ENCODE measurements around the gene PTPRA. TPM values are rescaled to one million over a fixed set of nuclear protein-coding genes. Genes with fewer than 3 reads are reported as not detected.
A peak's percentile ranks its signal among the peaks of the same experiment; 100 is the strongest.

PTPRA gene
- total and polyA plus RNA-seq, 9 donors = 37.4 to 60.5 (median 45.7) TPM

GRCh38 chr20:2869381-2869780, 3.9 kb upstream of the PTPRA start:
- H3K36me3 ChIP-seq (ENCODE audit: control insufficient read depth, insufficient read depth, low read length) = peaks cover 27% of the 10 kb centered on the region
- peaks cover 26% of the 10 kb centered on the region for H3K27me3 ChIP-seq (ENCODE audit: control insufficient read depth, insufficient read depth, low read length)
- no peak for DNase-seq
- no peaks in the 10 kb centered on the region for H3K9me3 ChIP-seq (replicated peaks; ENCODE audit: control insufficient read depth, low read depth, low read length)
- H3K27ac ChIP-seq (ENCODE audit: low read length) = no peak overlapping the region
- no peak overlapping the region for H3K4me3 ChIP-seq (ENCODE audit: low read length)
- 85% methylated on average over 2 of the region's 3 CpGs for WGBS (ENCODE audit: insufficient coverage)
- peaks cover 30% of the 10 kb centered on the region for H3K4me1 ChIP-seq (ENCODE audit: control insufficient read depth, insufficient read depth, low read length)

- H3K27me3 ChIP-seq (ENCODE audit: control insufficient read depth, insufficient read depth, low read length) = peaks cover 26% of the 10 kb centered on the region
- peak overlapping the region; percentile 86 for H3K27ac ChIP-seq (ENCODE audit: low read length)
- peaks cover 15% of the 10 kb centered on the region for H3K36me3 ChIP-seq (ENCODE audit: control insufficient read depth, insufficient read depth, low read length)
- H3K4me1 ChIP-seq (ENCODE audit: control insufficient read depth, insufficient read depth, low read length) = peaks cover 36% of the 10 kb centered on the region
- WGBS (ENCODE audit: insufficient coverage) = no CpG with 5 or more reads among the region's 2 CpGs
- DNase-seq = peak; percentile 85
- no peaks in the 10 kb centered on the region for H3K9me3 ChIP-seq (replicated peaks; ENCODE audit: control insufficient read depth, low read depth, low read length)
- H3K4me3 ChIP-seq (ENCODE audit: low read length) = no peak overlapping the region
Measured at GRCh38 chr20:2871111-2871465, 2.2 kb upstream of the PTPRA start.

DNA sequence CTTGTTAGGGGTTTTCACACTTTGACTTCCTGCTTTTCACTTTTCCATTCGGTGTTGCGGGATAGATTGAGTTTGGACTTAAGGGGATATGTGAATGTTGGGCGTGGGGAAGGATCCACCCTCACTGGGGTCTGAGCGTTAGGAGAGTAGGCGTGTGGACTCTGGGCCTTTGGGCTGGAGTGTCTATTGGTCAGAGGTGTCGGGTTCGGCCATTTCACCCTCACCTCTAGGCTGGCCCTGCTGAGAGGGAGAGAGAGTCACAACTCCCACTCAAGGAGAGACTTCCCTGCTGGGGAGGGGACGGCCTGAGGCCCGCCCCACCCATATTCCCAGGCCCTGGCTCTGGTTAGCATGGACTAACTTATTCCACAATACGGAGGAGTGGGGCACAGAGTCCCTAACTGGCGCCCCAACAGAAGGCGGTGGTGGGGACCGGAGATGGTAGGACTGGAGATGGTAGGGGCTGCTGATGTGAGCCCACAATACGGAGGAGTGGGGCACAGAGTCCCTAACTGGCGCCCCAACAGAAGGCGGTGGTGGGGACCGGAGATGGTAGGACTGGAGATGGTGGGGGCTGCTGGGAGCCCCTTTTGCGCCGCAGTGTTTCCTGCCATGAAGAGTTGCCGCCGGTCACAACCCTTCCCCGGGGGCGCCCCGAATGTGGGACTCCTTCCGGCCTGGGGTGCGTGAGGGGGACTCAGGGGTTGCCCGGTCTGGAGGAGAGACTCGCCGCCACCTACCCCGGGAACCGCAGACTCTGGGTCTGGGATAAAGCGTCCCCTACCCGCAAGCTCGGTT, 1.4 kb upstream of the PTPRA start:
- DNase-seq = peak; percentile 44
- H3K27me3 ChIP-seq (ENCODE audit: control insufficient read depth, insufficient read depth, low read length) = peaks cover 26% of the 10 kb centered on the region
- H3K27ac ChIP-seq (ENCODE audit: low read length) = peak overlapping the region; percentile 64
- 8% methylated on average over 26 of the region's 34 CpGs for WGBS (ENCODE audit: insufficient coverage)
- peaks cover 36% of the 10 kb centered on the region for H3K4me1 ChIP-seq (ENCODE audit: control insufficient read depth, insufficient read depth, low read length)
- no peaks in the 10 kb centered on the region for H3K9me3 ChIP-seq (replicated peaks; ENCODE audit: control insufficient read depth, low read depth, low read length)
- peaks cover 8% of the 10 kb centered on the region for H3K36me3 ChIP-seq (ENCODE audit: control insufficient read depth, insufficient read depth, low read length)
- peak overlapping the region; percentile 69 for H3K4me3 ChIP-seq (ENCODE audit: low read length)

DNA sequence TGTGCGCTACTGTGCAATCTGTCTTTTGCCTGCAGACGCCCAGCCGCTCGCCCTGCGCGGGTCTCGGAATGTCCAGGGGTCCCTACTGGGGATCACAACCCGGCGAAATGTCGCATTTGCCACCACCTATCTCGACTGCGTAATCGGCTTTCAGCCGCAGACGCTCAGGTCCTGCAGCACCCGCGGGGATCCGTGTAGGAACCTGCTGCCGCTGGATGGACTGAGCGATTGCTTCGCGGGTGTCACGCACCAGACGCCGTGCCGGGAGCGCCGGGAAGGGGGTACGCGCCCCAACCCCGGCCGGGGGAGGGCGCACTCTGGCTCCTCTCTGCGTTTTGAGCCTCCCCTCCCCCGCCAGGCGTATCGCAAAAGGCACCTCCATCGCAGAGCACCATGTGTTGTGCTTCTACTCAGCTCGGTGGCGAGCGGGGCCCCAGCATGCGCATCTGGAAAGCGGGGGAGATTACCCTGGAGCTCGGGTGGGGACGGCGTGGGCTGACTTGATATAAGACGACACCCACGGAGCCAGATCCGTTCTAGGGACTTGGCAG, 747 bp upstream of the PTPRA start:
- Histone ChIP-seq H3K27me3 (ENCODE audit: control insufficient read depth, insufficient read depth, low read length) (peaks cover 26% of the 10 kb centered on the region), H3K4me3 (ENCODE audit: low read length) (peak overlapping the region; percentile 69), H3K36me3 (ENCODE audit: control insufficient read depth, insufficient read depth, low read length) (peaks cover 4% of the 10 kb centered on the region), H3K4me1 (ENCODE audit: control insufficient read depth, insufficient read depth, low read length) (peaks cover 36% of the 10 kb centered on the region), H3K27ac (ENCODE audit: low read length) (peak overlapping the region; percentile 67), H3K9me3 (replicated peaks; ENCODE audit: control insufficient read depth, low read depth, low read length) (no peaks in the 10 kb centered on the region)
- DNase-seq = peak; percentile 64
- WGBS (ENCODE audit: insufficient coverage) = under 1% methylated on average over 47 of the region's 49 CpGs

DNA sequence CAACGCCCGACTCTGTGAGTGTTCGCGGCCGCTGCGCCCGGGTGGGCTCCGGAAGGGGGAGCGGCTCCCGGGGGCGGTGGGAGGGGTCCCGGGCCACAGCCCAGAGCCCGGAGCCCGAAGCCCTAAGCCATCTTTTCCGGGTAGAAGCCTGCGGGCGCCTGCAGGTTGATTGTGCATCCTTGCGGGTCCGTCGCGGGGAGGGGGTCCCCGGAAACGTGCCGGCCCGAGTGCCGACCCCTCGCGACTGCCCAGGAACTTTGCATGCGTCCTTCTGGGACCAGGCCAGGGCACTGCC, 413 bp downstream of the PTPRA start:
- peaks cover 26% of the 10 kb centered on the region for H3K27me3 ChIP-seq (ENCODE audit: control insufficient read depth, insufficient read depth, low read length)
- under 1% methylated on average over 29 of the region's 29 CpGs for WGBS (ENCODE audit: insufficient coverage)
- peaks cover 36% of the 10 kb centered on the region for H3K4me1 ChIP-seq (ENCODE audit: control insufficient read depth, insufficient read depth, low read length)
- H3K4me3 ChIP-seq (ENCODE audit: low read length) = peak overlapping the region; percentile 93
- peak overlapping the region; percentile 40 for H3K27ac ChIP-seq (ENCODE audit: low read length)
- peaks cover 4% of the 10 kb centered on the region for H3K36me3 ChIP-seq (ENCODE audit: control insufficient read depth, insufficient read depth, low read length)
- no peaks in the 10 kb centered on the region for H3K9me3 ChIP-seq (replicated peaks; ENCODE audit: control insufficient read depth, low read depth, low read length)
- DNase-seq = peak; percentile 81

DNA sequence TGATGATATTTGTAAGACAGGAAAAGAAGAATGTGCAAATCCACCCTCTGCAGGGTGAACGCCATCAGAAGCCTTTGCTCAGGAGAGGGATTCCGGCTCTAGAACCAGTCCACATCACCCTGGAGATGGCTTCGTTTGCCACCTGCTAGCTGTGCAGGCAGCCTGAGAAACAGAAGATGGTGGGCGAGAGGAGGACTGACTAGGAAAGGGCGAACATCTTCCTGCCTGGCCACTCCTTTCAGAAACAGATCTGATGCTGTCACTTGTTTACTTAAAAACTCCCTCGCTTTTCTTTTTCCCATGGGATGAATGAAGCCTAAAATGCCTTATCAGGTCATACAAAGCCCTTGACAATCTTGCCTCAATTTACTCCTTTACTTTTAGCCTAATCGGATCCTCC, 1.2 kb downstream of the PTPRA start:
- no peak overlapping the region for H3K27ac ChIP-seq (ENCODE audit: low read length)
- DNase-seq = peak; percentile 25
- peaks cover 42% of the 10 kb centered on the region for H3K4me1 ChIP-seq (ENCODE audit: control insufficient read depth, insufficient read depth, low read length)
- peak overlapping the region; percentile 93 for H3K4me3 ChIP-seq (ENCODE audit: low read length)
- WGBS (ENCODE audit: insufficient coverage) = 26% methylated on average over 3 of the region's 7 CpGs
- H3K9me3 ChIP-seq (replicated peaks; ENCODE audit: control insufficient read depth, low read depth, low read length) = no peaks in the 10 kb centered on the region
- peaks cover 26% of the 10 kb centered on the region for H3K27me3 ChIP-seq (ENCODE audit: control insufficient read depth, insufficient read depth, low read length)
- H3K36me3 ChIP-seq (ENCODE audit: control insufficient read depth, insufficient read depth, low read length) = peaks cover 4% of the 10 kb centered on the region

GRCh38 chr20:2875690-2876203, 2.5 kb downstream of the PTPRA start:
- peaks cover 36% of the 10 kb centered on the region for H3K4me1 ChIP-seq (ENCODE audit: control insufficient read depth, insufficient read depth, low read length)
- DNase-seq = no peak
- peaks cover 22% of the 10 kb centered on the region for H3K27me3 ChIP-seq (ENCODE audit: control insufficient read depth, insufficient read depth, low read length)
- H3K27ac ChIP-seq (ENCODE audit: low read length) = no peak overlapping the region
- H3K9me3 ChIP-seq (replicated peaks; ENCODE audit: control insufficient read depth, low read depth, low read length) = no peaks in the 10 kb centered on the region
- peaks cover 4% of the 10 kb centered on the region for H3K36me3 ChIP-seq (ENCODE audit: control insufficient read depth, insufficient read depth, low read length)
- H3K4me3 ChIP-seq (ENCODE audit: low read length) = no peak overlapping the region
- WGBS (ENCODE audit: insufficient coverage) = 96% methylated on average over 5 of the region's 5 CpGs

GRCh38 chr20:2878515-2878914, 5.2 kb downstream of the PTPRA start:
- H3K27ac ChIP-seq (ENCODE audit: low read length) = no peak overlapping the region
- H3K4me3 ChIP-seq (ENCODE audit: low read length) = no peak overlapping the region
- peaks cover 4% of the 10 kb centered on the region for H3K36me3 ChIP-seq (ENCODE audit: control insufficient read depth, insufficient read depth, low read length)
- H3K27me3 ChIP-seq (ENCODE audit: control insufficient read depth, insufficient read depth, low read length) = no peaks in the 10 kb centered on the region
- H3K9me3 ChIP-seq (replicated peaks; ENCODE audit: control insufficient read depth, low read depth, low read length) = no peaks in the 10 kb centered on the region
- H3K4me1 ChIP-seq (ENCODE audit: control insufficient read depth, insufficient read depth, low read length) = peaks cover 13% of the 10 kb centered on the region
- no peak for DNase-seq
- no CpG with 5 or more reads among the region's 1 CpG for WGBS (ENCODE audit: insufficient coverage)

- peak; percentile 86 for DNase-seq
- 30% methylated on average over 3 of the region's 3 CpGs for whole genome bisulfite sequencing (ENCODE audit: insufficient coverage)
- no peaks in the 10 kb centered on the region for H3K9me3 ChIP-seq (replicated peaks; ENCODE audit: control insufficient read depth, low read depth, low read length)
- no peak overlapping the region for H3K27ac ChIP-seq (ENCODE audit: low read length)
- H3K4me1 ChIP-seq (ENCODE audit: control insufficient read depth, insufficient read depth, low read length) = peaks cover 13% of the 10 kb centered on the region
- H3K27me3 ChIP-seq (ENCODE audit: control insufficient read depth, insufficient read depth, low read length) = no peaks in the 10 kb centered on the region
- peaks cover 4% of the 10 kb centered on the region for H3K36me3 ChIP-seq (ENCODE audit: control insufficient read depth, insufficient read depth, low read length)
- no peak overlapping the region for H3K4me3 ChIP-seq (ENCODE audit: low read length)
Measured at GRCh38 chr20:2879146-2879545, 5.9 kb downstream of the PTPRA start.

GRCh38 chr20:2880650-2881049, 7.4 kb downstream of the PTPRA start:
- H3K27ac ChIP-seq (ENCODE audit: low read length) = no peak overlapping the region
- 60% methylated on average over 1 of the region's 7 CpGs for WGBS (ENCODE audit: insufficient coverage)

More at GRCh38 chr20:2880650-2881049, 7.4 kb downstream of the PTPRA start:
- Histone ChIP-seq H3K4me1 (ENCODE audit: control insufficient read depth, insufficient read depth, low read length) (peaks cover 6% of the 10 kb centered on the region), H3K27me3 (ENCODE audit: control insufficient read depth, insufficient read depth, low read length) (no peaks in the 10 kb centered on the region), H3K36me3 (ENCODE audit: control insufficient read depth, insufficient read depth, low read length) (peaks cover 3% of the 10 kb centered on the region), H3K4me3 (ENCODE audit: low read length) (no peak overlapping the region), H3K9me3 (replicated peaks; ENCODE audit: control insufficient read depth, low read depth, low read length) (no peaks in the 10 kb centered on the region)
- DNase-seq = no peak
